ENCODE measurements around the gene IRF4.

Gene IRF4

GRCh38 chr6:385614-386013 is 5.9 kb upstream of the IRF4 start:
- TF ChIP-seq SUZ12 (IDR thresholded peaks at IDR 0.05; ENCODE audit: extremely low read depth, insufficient read depth, insufficient read length) = no peak
- H3K9ac ChIP-seq (ENCODE audit: insufficient read length, low read depth) = no peak overlapping the region
- H3K9me3 ChIP-seq (ENCODE audit: insufficient read depth, low read length) = no peaks in the 10 kb centered on the region
- DNase-seq (ENCODE audit: low read depth, low spot score) = no peak
- no peaks in the 10 kb centered on the region for H3K36me3 ChIP-seq (ENCODE audit: insufficient read depth, insufficient read length, low read length)
- no peaks in the 10 kb centered on the region for H3K4me1 ChIP-seq (ENCODE audit: insufficient read depth, insufficient read length)
- peaks cover 37% of the 10 kb centered on the region for H3K27me3 ChIP-seq (ENCODE audit: insufficient read depth, insufficient read length)
- no peak overlapping the region for H3K4me3 ChIP-seq (ENCODE audit: insufficient read length, low read depth)

GRCh38 chr6:386688-387266 is 4.8 kb upstream of the IRF4 start:
- H3K27me3 ChIP-seq (ENCODE audit: insufficient read depth, insufficient read length) = peaks cover 29% of the 10 kb centered on the region
- H3K4me1 ChIP-seq (ENCODE audit: insufficient read depth, insufficient read length) = no peaks in the 10 kb centered on the region
- DNase-seq (ENCODE audit: low read depth, low spot score) = no peak
- no peak for TF ChIP-seq ZNF274 (IDR thresholded peaks at IDR 0.05; ENCODE audit: low read depth, low read length)
- TF ChIP-seq YY1 (IDR thresholded peaks at IDR 0.05; ENCODE audit: insufficient read depth, insufficient read length) = no peak
- no peak for TF ChIP-seq SUZ12 (IDR thresholded peaks at IDR 0.05; ENCODE audit: extremely low read depth, insufficient read depth, insufficient read length)
- H3K9me3 ChIP-seq (ENCODE audit: insufficient read depth, low read length) = no peaks in the 10 kb centered on the region
- no peaks in the 10 kb centered on the region for H3K36me3 ChIP-seq (ENCODE audit: insufficient read depth, insufficient read length, low read length)
- no peak overlapping the region for H3K9ac ChIP-seq (ENCODE audit: insufficient read length, low read depth)
- no peak overlapping the region for H3K4me3 ChIP-seq (ENCODE audit: insufficient read length, low read depth)

GRCh38 chr6:387293-387741 is 4.2 kb upstream of the IRF4 start:
- no peaks in the 10 kb centered on the region for H3K4me1 ChIP-seq (ENCODE audit: insufficient read depth, insufficient read length)
- no peaks in the 10 kb centered on the region for H3K36me3 ChIP-seq (ENCODE audit: insufficient read depth, insufficient read length, low read length)
- no peak overlapping the region for H3K9ac ChIP-seq (ENCODE audit: insufficient read length, low read depth)
- DNase-seq (ENCODE audit: low read depth, low spot score) = no peak
- peaks cover 29% of the 10 kb centered on the region for H3K27me3 ChIP-seq (ENCODE audit: insufficient read depth, insufficient read length)
- H3K9me3 ChIP-seq (ENCODE audit: insufficient read depth, low read length) = no peaks in the 10 kb centered on the region
- H3K4me3 ChIP-seq (ENCODE audit: insufficient read length, low read depth) = no peak overlapping the region
- TF ChIP-seq YY1 (IDR thresholded peaks at IDR 0.05; ENCODE audit: insufficient read depth, insufficient read length) (no peak), ZNF274 (IDR thresholded peaks at IDR 0.05; ENCODE audit: low read depth, low read length) (no peak), SUZ12 (IDR thresholded peaks at IDR 0.05; ENCODE audit: extremely low read depth, insufficient read depth, insufficient read length) (no peak)

- H3K9me3 ChIP-seq (ENCODE audit: insufficient read depth, low read length) = no peaks in the 10 kb centered on the region
- H3K27me3 ChIP-seq (ENCODE audit: insufficient read depth, insufficient read length) = peaks cover 39% of the 10 kb centered on the region
- no peak overlapping the region for H3K4me3 ChIP-seq (ENCODE audit: insufficient read length, low read depth)
- no peaks in the 10 kb centered on the region for H3K36me3 ChIP-seq (ENCODE audit: insufficient read depth, insufficient read length, low read length)
- H3K9ac ChIP-seq (ENCODE audit: insufficient read length, low read depth) = no peak overlapping the region
- DNase-seq (ENCODE audit: low read depth, low spot score) = no peak
- no peaks in the 10 kb centered on the region for H3K4me1 ChIP-seq (ENCODE audit: insufficient read depth, insufficient read length)
- TF ChIP-seq ZNF274 (IDR thresholded peaks at IDR 0.05; ENCODE audit: low read depth, low read length) (no peak), SUZ12 (IDR thresholded peaks at IDR 0.05; ENCODE audit: extremely low read depth, insufficient read depth, insufficient read length) (no peak), YY1 (IDR thresholded peaks at IDR 0.05; ENCODE audit: insufficient read depth, insufficient read length) (no peak)
Measured at GRCh38 chr6:388202-388903, 3.2 kb upstream of the IRF4 start.

- peaks cover 47% of the 10 kb centered on the region for H3K27me3 ChIP-seq (ENCODE audit: insufficient read depth, insufficient read length)
- H3K4me3 ChIP-seq (ENCODE audit: insufficient read length, low read depth) = no peak overlapping the region
- no peaks in the 10 kb centered on the region for H3K36me3 ChIP-seq (ENCODE audit: insufficient read depth, insufficient read length, low read length)
- no peak for DNase-seq (ENCODE audit: low read depth, low spot score)
- H3K9ac ChIP-seq (ENCODE audit: insufficient read length, low read depth) = no peak overlapping the region
- no peak for TF ChIP-seq YY1 (IDR thresholded peaks at IDR 0.05; ENCODE audit: insufficient read depth, insufficient read length)
- no peak for TF ChIP-seq SUZ12 (IDR thresholded peaks at IDR 0.05; ENCODE audit: extremely low read depth, insufficient read depth, insufficient read length)
- no peak for TF ChIP-seq ZNF274 (IDR thresholded peaks at IDR 0.05; ENCODE audit: low read depth, low read length)
- peaks cover 3% of the 10 kb centered on the region for H3K4me1 ChIP-seq (ENCODE audit: insufficient read depth, insufficient read length)
- H3K9me3 ChIP-seq (ENCODE audit: insufficient read depth, low read length) = no peaks in the 10 kb centered on the region
Measured at GRCh38 chr6:389143-389542, 2.4 kb upstream of the IRF4 start.

- Histone ChIP-seq H3K9me3 (ENCODE audit: insufficient read depth, low read length) (no peaks in the 10 kb centered on the region), H3K9ac (ENCODE audit: insufficient read length, low read depth) (no peak overlapping the region), H3K27me3 (ENCODE audit: insufficient read depth, insufficient read length) (peaks cover 52% of the 10 kb centered on the region), H3K36me3 (ENCODE audit: insufficient read depth, insufficient read length, low read length) (peaks cover 1% of the 10 kb centered on the region), H3K4me3 (ENCODE audit: insufficient read length, low read depth) (no peak overlapping the region), H3K4me1 (ENCODE audit: insufficient read depth, insufficient read length) (peaks cover 3% of the 10 kb centered on the region)
- no peak for DNase-seq (ENCODE audit: low read depth, low spot score)
- TF ChIP-seq ZNF274 (IDR thresholded peaks at IDR 0.05; ENCODE audit: low read depth, low read length) (no peak), YY1 (IDR thresholded peaks at IDR 0.05; ENCODE audit: insufficient read depth, insufficient read length) (no peak), SUZ12 (IDR thresholded peaks at IDR 0.05; ENCODE audit: extremely low read depth, insufficient read depth, insufficient read length) (no peak)
Measured at GRCh38 chr6:389622-390021, 1.9 kb upstream of the IRF4 start.

- Histone ChIP-seq H3K9me3 (ENCODE audit: insufficient read depth, low read length) (no peaks in the 10 kb centered on the region), H3K27me3 (ENCODE audit: insufficient read depth, insufficient read length) (peaks cover 53% of the 10 kb centered on the region), H3K4me3 (ENCODE audit: insufficient read length, low read depth) (peak overlapping the region; percentile 29), H3K9ac (ENCODE audit: insufficient read length, low read depth) (peak overlapping the region; percentile 64), H3K36me3 (ENCODE audit: insufficient read depth, insufficient read length, low read length) (peaks cover 14% of the 10 kb centered on the region), H3K4me1 (ENCODE audit: insufficient read depth, insufficient read length) (peaks cover 3% of the 10 kb centered on the region)
- DNase-seq (ENCODE audit: low read depth, low spot score) = peak; percentile 16
- TF ChIP-seq SUZ12 (IDR thresholded peaks at IDR 0.05; ENCODE audit: extremely low read depth, insufficient read depth, insufficient read length) (no peak), ZNF274 (IDR thresholded peaks at IDR 0.05; ENCODE audit: low read depth, low read length) (no peak), YY1 (IDR thresholded peaks at IDR 0.05; ENCODE audit: insufficient read depth, insufficient read length) (no peak)
Measured at GRCh38 chr6:390914-391558, 516 bp upstream of the IRF4 start.
